Activated CD8-positive, alpha-beta memory T cell treated with anti-CD3 and anti-CD28 coated beads, Interleukin-2, amount 10 ng/mL, durations not matched to agents 7 days and 5 days (primary cell): ENCODE measurements around the gene GNG12. TPM values are rescaled to one million over a fixed set of nuclear protein-coding genes. Genes with fewer than 3 reads are reported as not detected.

Experiments
- ATAC-seq: fragments of 150-1000 bp; cut with Tn5 transposase; one replicate; pipeline ENCODE4 v1.10.0; 2021; ENCODE audit warnings: moderate library complexity
- CTCF ChIA-PET: fragments of 350-600 bp; sonication (Branson Sonifier 250); formaldehyde crosslinking; loops from one replicate; lab custom pipeline; 2021; ENCODE audit warnings: antibody characterized with exemption; lab: Charles Lee
- DNase-seq: peaks from one replicate; pipeline ENCODE4 v3.0.0-alpha.2; 2020
- H3K27ac Mint-ChIP-seq: one replicate; pipeline ENCODE4 v1.8.0; 2021; ENCODE audit warnings: mild to moderate bottlenecking, mixed read lengths
- H3K27me3 Mint-ChIP-seq: one replicate; pipeline ENCODE4 v1.8.0; 2021; ENCODE audit warnings: mixed read lengths
- H3K36me3 Mint-ChIP-seq: one replicate; pipeline ENCODE4 v1.8.0; 2021; ENCODE audit warnings: mild to moderate bottlenecking, mixed read lengths
- H3K4me1 Mint-ChIP-seq: one replicate; pipeline ENCODE4 v1.8.0; 2021; ENCODE audit warnings: mixed read lengths
- H3K4me3 Mint-ChIP-seq: one replicate; pipeline ENCODE4 v1.8.0; 2021; ENCODE audit warnings: mild to moderate bottlenecking, moderate library complexity, mixed read lengths
- H3K9me3 Mint-ChIP-seq: one replicate; pipeline ENCODE4 v1.8.0; 2022; ENCODE audit warnings: low read depth, mixed read lengths
- total RNA-seq, 2 experiments: library from RNA; stranded (reverse); gene quantifications; one replicate each; pipeline ENCODE4 v1.2.3, GENCODE V29; 2021

The GNG12 gene
- under 1 TPM in 1 of 2 experiments, not detected in 1; 0.33 TPM for total RNA-seq

DNA sequence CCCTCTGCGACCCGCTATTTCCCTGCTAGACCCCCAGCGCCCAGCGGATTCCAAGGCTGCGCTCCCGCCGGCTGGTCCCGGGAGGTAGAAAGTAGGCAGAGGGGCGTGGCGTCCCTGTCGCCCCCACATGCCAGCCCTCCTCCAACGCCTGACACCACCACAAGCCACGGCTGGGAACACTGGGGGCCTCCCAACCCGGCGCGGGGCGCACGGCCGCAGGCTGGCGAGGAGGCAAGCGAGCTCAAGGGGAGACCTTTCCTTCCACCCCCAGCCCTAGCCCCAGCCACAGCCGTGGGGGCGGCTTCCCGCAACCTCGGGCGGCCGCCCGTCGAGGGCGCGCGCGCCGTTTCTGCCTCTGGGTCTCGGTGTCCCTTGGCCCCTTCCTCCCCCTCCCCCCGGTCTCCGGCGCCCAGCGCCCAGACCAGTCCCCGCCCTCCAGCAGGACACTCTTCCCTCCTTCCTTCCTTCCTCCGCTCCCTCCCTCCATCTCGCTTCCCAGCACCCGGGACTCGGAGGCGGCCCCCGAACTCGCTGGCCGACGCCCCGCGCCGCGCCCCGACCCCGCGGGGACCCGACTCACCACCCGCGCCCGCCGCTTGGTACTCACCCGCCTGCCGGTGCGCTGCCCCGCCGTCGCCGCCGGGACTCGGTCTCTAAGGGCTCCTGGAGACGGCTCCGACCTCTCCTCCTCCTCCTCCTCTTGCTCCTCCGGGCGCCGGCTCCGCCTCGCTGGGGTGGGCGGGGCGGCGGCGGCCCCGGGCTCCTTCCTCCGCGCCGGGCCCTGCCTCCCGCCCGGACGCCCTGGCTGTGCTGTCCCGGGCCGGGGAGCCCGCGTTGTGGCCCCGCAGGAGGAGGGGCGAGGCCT, at the start of gene GNG12:
Gene GNG12, minus strand, starts transcription at position 731 of the 865 bp plus-strand sequence. CDS start 125,781 bp downstream, outside the sequence.
- Mint-ChIP-seq H3K4me3 (peak within 1 kb of the TSS; percentile 53), H3K27ac (no peak within 1 kb of the TSS), H3K9me3 (no peaks in the 10 kb centered on the region), H3K36me3 (no peaks in the 10 kb centered on the region), H3K4me1 (peaks cover 17% of the 10 kb centered on the region), H3K27me3 (peaks cover 73% of the 10 kb centered on the region)
- DNase-seq (no peak), ATAC-seq (peak; percentile 90)
- CTCF ChIA-PET, result interaction anchor here (1.0 to 1.2 kb wide), 3 partner anchors 11 to 141 kb away, joined by 3 read pairs; no protein-coding TSS in a partner anchor

DNA sequence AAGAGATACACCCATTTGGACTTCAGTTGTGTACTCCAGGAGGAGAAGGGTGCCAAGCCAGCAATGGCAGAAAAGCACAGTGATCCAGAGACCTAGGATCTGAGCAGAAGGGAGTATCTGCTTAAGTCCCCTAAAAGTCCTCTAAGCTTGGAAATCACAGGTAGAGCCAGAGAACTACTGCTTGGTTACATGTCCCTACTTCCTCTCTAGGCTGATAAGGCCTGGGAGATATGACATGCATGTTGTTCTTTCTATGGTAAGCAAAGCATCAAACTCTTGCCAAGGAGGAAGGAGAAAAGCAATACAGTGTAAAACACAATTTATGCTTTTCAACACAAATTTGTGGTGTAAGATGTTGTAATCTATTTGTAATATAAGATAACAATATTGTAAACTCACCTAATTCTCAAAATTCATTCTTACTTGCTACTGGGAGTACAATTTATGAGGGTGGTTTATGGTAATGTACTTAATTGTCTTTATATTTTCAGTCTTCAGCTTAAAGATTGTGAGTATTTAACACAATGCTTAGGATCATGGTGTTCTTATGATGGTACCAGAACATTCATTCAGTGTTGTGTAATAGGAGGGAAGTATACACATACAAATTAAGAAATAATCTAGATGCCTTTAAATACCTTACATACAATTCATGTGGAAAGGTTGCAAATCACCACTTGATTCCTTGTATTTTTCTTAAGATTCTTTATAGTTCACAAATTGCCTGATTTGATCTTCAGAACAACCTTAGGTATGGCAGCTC, 49.1 kb upstream of the GNG12 start:
- H3K9me3 Mint-ChIP-seq, result no peaks in the 10 kb centered on the region
- no peaks in the 10 kb centered on the region for H3K4me1 Mint-ChIP-seq

DNA sequence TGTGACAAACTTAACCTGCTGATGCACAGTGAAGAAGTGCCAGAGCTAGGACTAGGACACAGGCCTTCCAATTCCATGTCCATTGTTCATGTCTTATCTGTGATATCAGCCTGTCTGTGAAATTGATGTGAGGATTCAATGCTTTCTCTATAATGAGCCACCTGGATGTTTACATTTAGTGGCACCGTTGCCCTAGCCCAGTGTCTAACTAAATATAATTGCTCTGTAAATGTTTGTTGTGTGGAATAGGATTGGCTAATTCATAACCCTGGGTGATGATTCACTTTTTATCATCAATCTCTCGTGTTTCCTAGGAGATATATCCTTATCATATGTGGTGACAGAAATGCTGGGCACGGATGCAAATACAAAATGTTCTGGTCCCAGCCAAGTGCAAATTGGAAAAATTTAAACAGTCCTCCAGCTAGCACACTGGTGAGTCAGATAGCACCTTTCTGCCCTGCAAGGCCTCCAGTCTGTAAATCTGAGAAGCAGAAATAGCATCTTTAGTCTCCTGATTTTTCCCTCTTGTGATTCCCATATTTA, 46.9 kb upstream of the GNG12 start:
- Mint-ChIP-seq H3K9me3 (no peaks in the 10 kb centered on the region), H3K4me3 (no peak overlapping the region), H3K27me3 (no peaks in the 10 kb centered on the region), H3K27ac (no peak overlapping the region), H3K36me3 (no peaks in the 10 kb centered on the region), H3K4me1 (no peaks in the 10 kb centered on the region)
- no peak for DNase-seq
- ATAC-seq, result no peak
- CTCF ChIA-PET, result no interaction called here

More for the DNA sequence above, 49.1 kb upstream of the GNG12 start:
- ATAC-seq, result no peak
- no peak overlapping the region for H3K4me3 Mint-ChIP-seq
- CTCF ChIA-PET, result no interaction called here
- peaks cover 8% of the 10 kb centered on the region for H3K27me3 Mint-ChIP-seq
- H3K36me3 Mint-ChIP-seq, result no peaks in the 10 kb centered on the region
- DNase-seq, result no peak
- H3K27ac Mint-ChIP-seq, result no peak overlapping the region

DNA sequence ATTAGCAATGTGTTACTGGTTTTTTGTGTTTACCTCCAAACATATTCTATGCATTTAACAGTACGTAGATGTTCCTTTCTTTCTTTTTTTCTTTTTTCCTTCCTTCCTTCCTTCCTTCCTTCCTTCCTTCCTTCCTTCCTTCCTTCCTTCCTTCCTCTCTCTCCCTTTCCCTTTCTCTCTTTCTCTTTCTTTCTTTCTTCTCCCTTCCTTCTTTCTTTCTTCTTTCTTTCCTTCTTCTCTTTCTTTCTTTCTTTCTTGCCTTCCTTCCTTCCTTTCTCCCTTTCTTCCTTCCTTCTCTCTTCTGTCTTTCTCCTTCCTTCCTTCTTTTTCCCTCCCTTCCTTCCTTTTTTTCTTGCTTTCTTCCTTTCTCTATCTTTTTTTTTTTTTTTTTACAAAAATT, 46.2 kb upstream of the GNG12 start:
- DNase-seq (no peak), ATAC-seq (no peak)
- Mint-ChIP-seq H3K36me3 (no peaks in the 10 kb centered on the region), H3K27me3 (no peaks in the 10 kb centered on the region), H3K9me3 (no peaks in the 10 kb centered on the region), H3K27ac (no peak overlapping the region), H3K4me1 (no peaks in the 10 kb centered on the region), H3K4me3 (no peak overlapping the region)
- CTCF ChIA-PET, result no interaction called here

DNA sequence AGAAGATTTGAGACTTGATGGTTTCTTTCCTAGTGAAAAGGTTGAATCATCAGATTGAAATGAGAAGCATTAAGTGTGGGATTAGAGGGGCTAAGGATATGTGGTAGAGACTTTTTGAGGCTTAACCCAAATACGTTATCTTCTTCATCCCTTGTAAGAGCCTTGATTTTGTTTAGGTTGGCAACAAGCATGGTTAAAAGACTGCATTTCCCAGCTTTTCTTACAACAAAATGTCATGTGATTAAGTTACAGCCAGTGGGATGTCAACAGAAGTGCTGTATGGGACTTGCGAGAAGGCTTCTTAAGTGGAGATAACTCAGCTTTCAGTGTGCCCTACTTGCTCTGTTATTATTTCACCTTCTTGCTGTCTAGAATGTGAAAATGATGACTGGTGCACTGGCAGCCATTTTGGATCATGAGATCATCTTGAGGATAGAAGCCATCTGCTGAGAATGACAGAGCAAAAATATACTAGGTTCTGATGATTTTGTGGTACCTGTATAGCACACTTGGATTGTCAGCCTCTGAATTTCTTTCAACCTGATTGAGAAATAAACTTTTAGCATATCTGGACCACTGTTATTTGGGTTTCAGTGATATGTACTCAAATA, 41.3 kb upstream of the GNG12 start:
- Mint-ChIP-seq H3K9me3 (no peaks in the 10 kb centered on the region), H3K36me3 (no peaks in the 10 kb centered on the region), H3K4me3 (no peak overlapping the region), H3K27ac (no peak overlapping the region), H3K27me3 (peaks cover 9% of the 10 kb centered on the region), H3K4me1 (no peaks in the 10 kb centered on the region)
- CTCF ChIA-PET, result no interaction called here
- DNase-seq (no peak), ATAC-seq (no peak)

DNA sequence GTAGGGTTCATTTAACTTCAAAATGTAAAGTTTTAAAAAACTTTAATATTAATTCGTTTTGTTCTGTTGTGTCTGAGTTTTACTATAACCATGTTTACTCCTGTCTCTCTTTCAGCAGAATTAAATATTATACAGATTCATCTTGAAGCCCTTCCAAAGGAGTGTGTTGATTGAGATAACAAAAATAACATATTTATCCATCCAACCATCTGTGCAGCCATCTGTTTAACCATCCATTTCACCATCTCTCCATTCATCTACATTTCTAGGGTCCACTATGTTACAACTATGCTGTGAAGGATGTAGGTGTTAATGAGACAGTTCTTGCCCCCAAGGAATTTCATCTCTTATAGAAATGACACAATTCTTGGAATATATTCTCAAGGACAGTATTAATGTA, 36.0 kb upstream of the GNG12 start:
- H3K27ac Mint-ChIP-seq, result no peak overlapping the region
- no peaks in the 10 kb centered on the region for H3K36me3 Mint-ChIP-seq
- ATAC-seq (no peak), DNase-seq (no peak)
- H3K27me3 Mint-ChIP-seq, result peaks cover 9% of the 10 kb centered on the region
- no peaks in the 10 kb centered on the region for H3K4me1 Mint-ChIP-seq
- H3K9me3 Mint-ChIP-seq, result no peaks in the 10 kb centered on the region
- CTCF ChIA-PET, result interaction anchor here (0.7 kb wide), 1 partner anchor 109 kb away, joined by 4 read pairs; no protein-coding TSS in a partner anchor
- no peak overlapping the region for H3K4me3 Mint-ChIP-seq

DNA sequence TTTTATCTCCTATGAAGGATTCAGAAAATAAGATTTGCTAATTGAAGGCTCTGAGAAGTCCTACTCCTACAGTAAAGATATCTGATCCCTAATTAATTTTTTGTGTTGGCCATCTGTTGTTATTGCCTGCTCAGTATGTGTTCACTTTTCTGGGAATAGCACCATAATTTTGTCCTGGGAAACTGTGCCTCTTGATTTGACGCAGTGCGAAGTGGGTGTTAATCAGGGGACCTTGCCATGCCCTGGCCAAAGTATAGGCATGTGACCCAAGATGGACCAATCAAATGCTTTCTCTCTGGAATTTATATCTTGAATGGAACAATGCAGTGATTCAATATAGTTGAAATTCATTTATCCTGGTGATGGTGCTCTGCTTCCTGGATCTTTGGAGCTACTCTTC, 30.4 kb upstream of the GNG12 start:
- no peak overlapping the region for H3K4me3 Mint-ChIP-seq
- H3K27ac Mint-ChIP-seq, result no peak overlapping the region
- no peak for DNase-seq
- H3K36me3 Mint-ChIP-seq, result no peaks in the 10 kb centered on the region
- no peaks in the 10 kb centered on the region for H3K4me1 Mint-ChIP-seq
- peaks cover 5% of the 10 kb centered on the region for H3K27me3 Mint-ChIP-seq
- CTCF ChIA-PET, result no interaction called here
- H3K9me3 Mint-ChIP-seq, result no peaks in the 10 kb centered on the region
- no peak for ATAC-seq

DNA sequence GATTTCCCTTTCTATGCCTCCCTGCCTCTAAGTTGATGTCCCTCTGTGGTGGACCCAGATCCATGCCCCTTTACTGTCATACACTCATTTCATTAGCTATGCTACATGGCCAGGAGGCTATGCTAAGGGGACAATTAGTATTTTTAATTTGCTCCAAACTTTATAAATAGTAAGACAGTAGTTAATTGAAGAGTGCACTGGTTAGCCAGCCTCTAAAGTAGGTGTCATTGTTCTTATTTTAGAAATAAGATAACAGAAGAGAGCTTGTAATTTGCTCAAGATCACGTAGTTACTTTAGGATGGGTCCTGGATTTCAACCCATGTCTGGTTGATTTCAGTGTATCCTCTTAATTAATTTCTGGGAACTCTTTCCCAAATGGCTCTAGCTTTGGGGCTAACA, 29.4 kb upstream of the GNG12 start:
- Mint-ChIP-seq H3K4me3 (no peak overlapping the region), H3K27ac (no peak overlapping the region), H3K4me1 (no peaks in the 10 kb centered on the region), H3K27me3 (peaks cover 5% of the 10 kb centered on the region), H3K36me3 (no peaks in the 10 kb centered on the region), H3K9me3 (no peaks in the 10 kb centered on the region)
- ATAC-seq (no peak), DNase-seq (no peak)
- CTCF ChIA-PET, result no interaction called here

DNA sequence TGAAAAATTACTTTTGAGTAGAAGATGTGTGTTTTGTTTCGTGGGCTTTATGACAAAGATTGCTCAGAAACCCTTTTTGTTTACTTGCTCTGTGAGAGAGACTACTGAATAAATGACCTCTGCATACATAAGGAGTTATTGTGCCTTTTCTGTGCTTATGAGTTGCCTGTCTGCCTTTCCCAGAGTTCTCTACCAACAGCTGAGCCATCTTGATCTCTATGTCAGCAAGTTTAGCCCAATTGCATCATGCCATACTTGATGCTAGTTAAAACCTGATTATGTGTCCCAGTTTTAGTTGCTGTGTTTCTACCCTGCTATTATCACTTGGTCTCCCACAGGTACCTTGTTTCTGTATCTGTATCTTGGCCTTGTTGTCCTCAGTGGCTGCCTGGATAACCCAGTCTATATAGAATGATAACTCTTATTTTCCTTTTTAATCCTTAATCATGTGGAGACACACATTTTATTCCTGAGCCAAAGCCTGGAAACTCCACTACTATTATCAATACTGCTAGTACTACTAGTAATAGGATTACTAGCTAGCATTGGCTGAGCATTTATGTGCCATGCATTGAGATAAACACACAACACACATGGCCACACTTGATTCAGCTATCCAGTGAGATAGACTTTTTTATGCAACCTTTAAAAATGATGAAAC, 28.7 kb upstream of the GNG12 start:
- no peaks in the 10 kb centered on the region for H3K36me3 Mint-ChIP-seq
- no peak for ATAC-seq
- no peaks in the 10 kb centered on the region for H3K4me1 Mint-ChIP-seq
- CTCF ChIA-PET, result no interaction called here
- no peak overlapping the region for H3K27ac Mint-ChIP-seq
- no peaks in the 10 kb centered on the region for H3K9me3 Mint-ChIP-seq
- no peak overlapping the region for H3K4me3 Mint-ChIP-seq
- DNase-seq, result no peak
- H3K27me3 Mint-ChIP-seq, result peaks cover 5% of the 10 kb centered on the region

DNA sequence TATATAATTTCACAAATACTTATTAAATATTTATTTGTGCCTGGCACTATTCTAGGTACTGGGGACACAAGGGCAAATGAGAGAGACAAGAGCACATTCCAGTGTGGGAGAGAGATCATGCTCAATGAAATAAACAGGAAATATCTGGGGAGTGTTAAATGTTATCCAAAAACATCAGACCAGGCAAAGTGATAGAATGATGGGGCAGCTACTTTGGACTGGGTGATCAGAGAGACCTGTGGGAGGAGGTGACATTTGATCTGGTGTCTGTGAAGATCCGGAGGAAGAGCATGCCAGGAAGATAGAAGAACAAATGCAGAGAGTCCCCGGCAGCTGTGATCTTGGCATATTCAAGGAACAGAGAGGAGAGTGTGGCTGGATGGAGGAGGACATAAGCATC, 27.5 kb upstream of the GNG12 start:
- CTCF ChIA-PET, result no interaction called here
- H3K27me3 Mint-ChIP-seq, result peaks cover 5% of the 10 kb centered on the region

DNA sequence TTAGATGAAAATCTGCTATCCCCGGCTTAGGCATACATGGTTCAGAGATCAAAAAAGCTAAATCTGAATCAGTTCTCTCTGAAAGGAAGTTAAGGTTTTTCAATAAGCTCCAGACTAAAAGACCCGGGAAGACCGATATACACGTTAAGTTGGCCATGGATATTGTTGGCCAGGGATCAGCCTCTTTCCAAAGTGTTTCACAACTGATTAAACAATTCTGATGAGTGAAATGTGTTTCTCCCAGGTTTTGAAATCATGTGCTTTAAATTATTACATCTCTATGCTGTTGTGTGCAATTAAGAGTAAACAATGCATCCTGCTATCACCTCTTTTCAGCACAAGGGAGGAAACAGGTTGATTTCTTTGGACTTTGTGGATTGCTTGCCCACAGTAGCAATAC, 23.7 kb upstream of the GNG12 start:
- H3K36me3 Mint-ChIP-seq, result no peaks in the 10 kb centered on the region
- H3K9me3 Mint-ChIP-seq, result no peaks in the 10 kb centered on the region
- H3K27ac Mint-ChIP-seq, result no peak overlapping the region
- no peak for ATAC-seq
- no peak overlapping the region for H3K4me3 Mint-ChIP-seq
- no peaks in the 10 kb centered on the region for H3K4me1 Mint-ChIP-seq
- no peak for DNase-seq
- peaks cover 8% of the 10 kb centered on the region for H3K27me3 Mint-ChIP-seq
- CTCF ChIA-PET, result no interaction called here

More for the DNA sequence above, 27.5 kb upstream of the GNG12 start:
- Mint-ChIP-seq H3K36me3 (no peaks in the 10 kb centered on the region), H3K27ac (no peak overlapping the region), H3K4me3 (no peak overlapping the region), H3K9me3 (no peaks in the 10 kb centered on the region), H3K4me1 (no peaks in the 10 kb centered on the region)
- DNase-seq (no peak), ATAC-seq (no peak)

DNA sequence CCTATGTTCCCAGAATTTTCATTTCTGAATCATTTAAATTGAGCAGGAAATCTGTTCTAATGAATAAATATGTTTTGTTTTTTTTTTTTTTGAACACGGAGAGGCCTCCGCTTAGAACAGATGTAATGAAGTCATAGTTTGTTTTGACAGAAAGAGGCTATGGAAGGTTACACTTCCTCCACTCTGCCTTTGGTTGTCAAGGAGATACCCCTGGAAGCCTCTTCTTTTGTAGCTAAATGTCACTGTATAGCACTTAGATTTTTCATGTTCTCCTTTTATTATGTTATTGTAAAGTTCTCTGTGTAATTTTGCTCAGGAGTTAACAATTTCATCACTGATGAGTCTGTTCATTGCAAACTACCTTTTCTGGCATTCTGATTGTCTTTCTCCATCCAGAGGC, 22.7 kb upstream of the GNG12 start:
- no peak overlapping the region for H3K4me3 Mint-ChIP-seq
- DNase-seq (no peak), ATAC-seq (no peak)
- H3K4me1 Mint-ChIP-seq, result no peaks in the 10 kb centered on the region
- H3K9me3 Mint-ChIP-seq, result no peaks in the 10 kb centered on the region
- no peaks in the 10 kb centered on the region for H3K36me3 Mint-ChIP-seq
- CTCF ChIA-PET, result no interaction called here
- H3K27me3 Mint-ChIP-seq, result peaks cover 5% of the 10 kb centered on the region
- no peak overlapping the region for H3K27ac Mint-ChIP-seq

DNA sequence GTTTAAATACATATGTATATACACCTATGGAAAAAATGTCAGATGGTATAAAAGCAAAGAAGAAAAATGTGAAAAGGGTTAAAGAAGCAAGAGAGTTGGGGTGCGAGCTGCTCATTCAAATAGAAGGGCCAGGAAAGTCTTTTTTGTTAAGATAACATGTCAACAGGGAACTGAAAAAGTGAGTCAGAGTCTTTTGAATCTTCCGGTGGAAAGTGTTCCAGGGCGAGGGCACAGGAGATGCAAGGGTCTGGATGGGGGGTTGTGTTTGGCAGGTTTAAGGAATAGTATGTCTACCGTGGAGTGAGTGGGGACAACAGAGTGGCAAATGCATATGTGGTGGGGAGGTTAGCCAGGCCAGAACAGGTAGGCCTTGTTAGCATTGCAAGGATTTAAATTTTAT, 22.2 kb upstream of the GNG12 start:
- Mint-ChIP-seq H3K4me1 (no peaks in the 10 kb centered on the region), H3K36me3 (no peaks in the 10 kb centered on the region), H3K27me3 (peaks cover 3% of the 10 kb centered on the region), H3K4me3 (no peak overlapping the region), H3K9me3 (no peaks in the 10 kb centered on the region), H3K27ac (no peak overlapping the region)
- DNase-seq, result no peak
- CTCF ChIA-PET, result no interaction called here
- no peak for ATAC-seq
